GM13977 (cell line): ENCODE measurements around the gene LHFPL6.

Source experiments
- DNase-seq: peaks from one replicate; pipeline ENCODE4 v3.0.0; 2012; ENCODE audit warnings: low spot score
- CTCF ChIP-seq: IDR thresholded peaks from 2 replicates; pipeline ENCODE4 v1.5.1; 2012; ENCODE audit warnings: mild to moderate bottlenecking, control low read depth; ENCODE audit not compliant: insufficient read depth; ENCODE audit errors: extremely low read depth, missing control alignments
- in situ Hi-C: fragments of 300-500 bp; cut with MboI; formaldehyde crosslinking; loops from one replicate; pipeline ENCODE4 v1.12.0; 2022; ENCODE audit warnings: low sequenced_read_pairs, low pct_unique_long_range_greater_than_20kb, mixed read lengths, inconsistent platforms; ENCODE audit not compliant: unreplicated experiment

LHFPL6 gene

GRCh38 chr13:39566216-39566869 lies 36.6 kb downstream of the LHFPL6 start:
- no peak for DNase-seq
- TF ChIP-seq CTCF, result no peak
- in situ Hi-C loops, result no loop called here

DNA sequence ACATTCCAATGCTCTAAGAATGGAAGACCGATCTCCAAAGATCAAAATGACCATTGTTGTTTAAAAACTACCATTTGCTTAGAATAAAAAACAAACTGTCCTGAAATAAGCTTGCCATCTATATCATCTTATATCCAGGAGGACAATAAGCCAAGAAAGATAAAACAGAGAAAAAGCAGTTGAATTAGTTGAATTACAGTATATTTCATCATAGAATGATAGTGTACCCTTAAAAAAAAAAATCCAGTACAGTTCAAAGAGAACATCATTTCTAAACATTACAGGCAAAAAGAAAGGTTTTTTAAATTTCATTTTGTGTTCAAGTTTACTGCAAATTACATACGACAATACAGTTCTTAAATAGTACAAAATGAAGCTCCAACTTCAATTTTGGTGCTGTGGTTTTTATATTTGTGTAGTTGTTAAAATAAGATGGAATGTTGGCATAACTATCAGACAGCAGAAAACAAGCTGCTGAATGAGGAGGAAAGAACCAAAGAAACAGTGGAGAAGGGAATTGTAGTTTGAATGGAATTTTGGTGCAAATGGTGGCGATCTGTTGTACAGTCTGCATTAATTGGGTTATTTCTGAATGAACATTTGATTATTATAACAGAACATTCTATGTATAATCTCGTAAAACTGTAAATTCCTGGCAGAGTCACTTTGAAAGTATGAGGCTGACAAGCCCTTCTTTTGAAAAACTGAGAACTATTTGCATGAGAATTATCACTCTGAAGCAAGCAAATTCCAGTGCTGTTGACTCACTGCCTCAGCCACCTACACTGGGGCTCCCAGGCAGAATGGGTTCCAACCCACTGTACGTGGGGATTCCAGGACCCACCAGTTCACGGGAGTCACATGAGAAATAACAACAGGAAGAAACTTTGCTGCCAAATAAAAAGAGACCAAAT lies 37.7 kb downstream of the LHFPL6 start:
- TF ChIP-seq CTCF, result no peak
- in situ Hi-C loops, result no loop called here
- DNase-seq, result no peak

GRCh38 chr13:39563470-39563735 lies 39.6 kb downstream of the LHFPL6 start:
- no peak for DNase-seq
- TF ChIP-seq CTCF, result no peak
- in situ Hi-C loops, result no loop called here

DNA sequence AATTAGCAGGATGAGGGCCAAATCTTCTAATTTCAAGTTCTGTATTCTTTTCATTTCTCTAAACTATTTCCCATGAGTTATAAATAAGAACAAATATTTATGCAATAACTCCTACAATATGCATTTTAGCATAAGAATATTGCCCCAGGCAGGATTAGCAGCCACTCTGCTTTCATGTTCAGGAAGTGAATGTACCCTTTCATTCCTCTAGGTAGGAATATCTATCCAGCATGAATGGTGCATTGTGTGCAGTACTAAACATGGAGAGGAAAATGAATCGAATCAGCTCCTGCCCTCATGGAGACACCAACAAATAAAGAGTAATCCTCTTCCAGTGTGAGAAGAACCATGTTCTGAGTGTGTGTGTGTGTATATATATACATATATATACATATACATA lies 41.0 kb downstream of the LHFPL6 start:
- in situ Hi-C loops, result no loop called here

GRCh38 chr13:39559847-39560246 lies 43.1 kb downstream of the LHFPL6 start:
- no peak for TF ChIP-seq CTCF
- DNase-seq, result no peak
- in situ Hi-C loops, result no loop called here

More for the DNA sequence above, 41.0 kb downstream of the LHFPL6 start:
- no peak for DNase-seq
- no peak for TF ChIP-seq CTCF

DNA sequence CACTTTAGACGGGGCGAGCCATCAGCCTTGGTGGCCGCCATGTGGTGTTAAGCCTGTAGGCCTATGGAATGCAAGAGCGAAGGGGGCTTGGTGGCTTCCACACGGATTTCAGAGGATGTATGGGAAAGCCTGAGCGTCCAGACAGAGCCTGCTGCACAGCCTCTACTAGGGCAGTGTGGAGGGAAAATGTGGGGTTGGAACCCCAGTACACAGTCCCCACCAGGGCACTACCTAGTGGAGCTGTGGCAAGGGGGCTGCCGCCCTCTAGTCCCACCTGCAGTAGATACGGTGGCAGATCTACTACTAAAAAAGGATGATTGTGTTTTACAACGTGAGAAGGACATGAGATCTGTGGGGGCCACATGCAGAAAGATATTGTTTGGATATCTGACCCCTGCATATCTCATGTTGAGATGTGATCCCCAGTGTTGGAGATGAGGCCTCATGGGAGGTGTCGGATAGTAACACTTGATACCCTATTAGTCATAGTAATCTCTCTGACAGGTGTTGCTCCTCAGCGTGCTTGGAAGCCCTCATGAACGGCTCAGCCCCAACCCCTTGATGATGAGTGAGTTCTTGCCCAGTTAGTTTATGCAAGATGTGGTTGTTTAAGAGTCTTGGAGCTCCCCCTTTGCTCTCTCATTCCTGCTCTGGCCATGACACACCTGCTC lies 45.6 kb downstream of the LHFPL6 start:
- in situ Hi-C loops, result no loop called here
- TF ChIP-seq CTCF, result no peak
- DNase-seq, result no peak
